HepG2 (cell line): ENCODE measurements around the gene STK32C. TPM values are rescaled to one million over a fixed set of nuclear protein-coding genes. Genes with fewer than 3 reads are reported as not detected.

Experiments used
- GATAD1 ChIP-seq: IDR thresholded peaks from 2 replicates; pipeline ENCODE4 v1.6.1; 2016; ENCODE audit warnings: missing genetic modification reagents, missing compliant biosample characterization
- PAWR ChIP-seq: sonication (generic); formaldehyde crosslinking; IDR thresholded peaks from 2 replicates; pipeline ENCODE4 v1.4.0; 2020; ENCODE audit warnings: missing genetic modification reagents, mild to moderate bottlenecking, borderline replicate concordance
- SAP130 ChIP-seq: IDR thresholded peaks from 2 replicates; pipeline ENCODE4 v1.6.1; 2016; ENCODE audit warnings: low read depth
- polyA plus RNA-seq, 8 experiments: library from polyadenylated mRNA; depleted of rRNA in 3 of 8; stranded (reverse) in 7 of 8; unstranded in 1 of 8; fragments of >200 nt; fragmentation: Illumina TruSeq in 4 of 8; extraction: Trizol in 4 of 8; gene quantifications; 2 replicates each; pipeline versions ENCODE4 v1.2.1 to v1.2.3, GENCODE V29; 2011 to 2016; ENCODE audit warnings: low read depth in 4 of 8, missing spikeins in 1 of 8, mixed read lengths in 1 of 8; ENCODE audit not compliant: insufficient read depth in 1 of 8
- total RNA-seq, 5 experiments: library from RNA; depleted of rRNA; stranded (reverse); fragments of >200 nt; fragmentation: Illumina TruSeq; extraction: Trizol; gene quantifications; 2 replicates each; pipeline ENCODE4 v1.2.3, GENCODE V29; 2016; ENCODE audit warnings: low read depth in 1 of 5
- TF ChIP-seq, protein P1 (sequence below): sonication (generic); formaldehyde crosslinking; IDR thresholded peaks from 2 replicates; pipeline ENCODE4 v1.8.1; 2022; ENCODE audit warnings: low read depth, mild to moderate bottlenecking, missing genetic modification reagents
- TF ChIP-seq, protein P2 (sequence below): IDR thresholded peaks from 2 replicates; pipeline ENCODE4 v1.6.1; 2012; ENCODE audit warnings: inconsistent platforms
- TF ChIP-seq, protein P3 (sequence below), 2 experiments: IDR thresholded peaks; 2 replicates each; pipeline ENCODE4 v1.6.1; 2011 to 2012; ENCODE audit warnings: low read length in 2 of 2, borderline replicate concordance in 1 of 2, low read depth in 1 of 2, mild to moderate bottlenecking in 1 of 2, moderate library complexity in 1 of 2
- TF ChIP-seq, protein P4 (sequence below): sonication (generic); formaldehyde crosslinking; IDR thresholded peaks from 2 replicates; pipeline ENCODE4 v1.4.0; 2020; ENCODE audit warnings: missing genetic modification reagents

The STK32C gene
- total and polyA plus RNA-seq, 2 of the 13 experiments (the other 11 are each of a cell fraction or from before 2014, with no cell fraction given): 10.9 to 19.4 TPM

DNA sequence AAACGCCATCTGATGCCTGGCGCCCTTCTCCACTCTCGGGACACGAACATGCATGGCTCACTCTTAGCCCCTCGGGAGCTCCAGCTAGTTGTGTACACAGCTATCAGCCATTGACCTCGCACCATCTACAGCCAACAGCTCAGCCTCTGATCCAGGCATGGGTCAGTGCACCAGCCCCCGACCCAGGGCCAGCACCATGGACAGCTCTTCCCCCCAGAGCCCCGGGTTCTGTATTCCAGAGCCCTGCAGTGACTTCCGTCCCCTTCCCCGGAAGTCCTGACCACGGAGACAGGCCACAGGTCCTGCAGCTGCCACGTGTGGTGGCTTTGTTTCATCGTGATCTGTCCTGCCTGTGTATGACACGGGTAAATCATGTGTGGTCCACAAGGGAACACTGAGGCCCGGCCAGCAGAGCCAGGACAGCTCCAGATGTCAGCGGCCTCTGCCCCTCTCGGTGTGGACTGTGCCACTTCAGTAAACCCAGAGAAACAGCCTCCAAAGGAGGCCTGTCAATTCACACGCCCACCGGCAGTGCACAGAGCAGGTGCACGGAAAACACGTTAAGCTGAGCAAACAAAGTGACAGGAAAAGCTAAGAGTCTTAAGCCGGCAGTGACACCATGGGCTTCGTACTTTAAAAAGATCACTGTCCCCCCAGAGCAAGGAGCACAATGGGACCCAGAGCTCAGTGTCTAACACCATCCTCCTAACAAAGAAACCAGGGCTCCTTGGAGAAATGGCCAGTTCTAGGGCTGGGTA lies 13.0 kb downstream of the STK32C start (continued):
- TF ChIP-seq, protein P1, sequence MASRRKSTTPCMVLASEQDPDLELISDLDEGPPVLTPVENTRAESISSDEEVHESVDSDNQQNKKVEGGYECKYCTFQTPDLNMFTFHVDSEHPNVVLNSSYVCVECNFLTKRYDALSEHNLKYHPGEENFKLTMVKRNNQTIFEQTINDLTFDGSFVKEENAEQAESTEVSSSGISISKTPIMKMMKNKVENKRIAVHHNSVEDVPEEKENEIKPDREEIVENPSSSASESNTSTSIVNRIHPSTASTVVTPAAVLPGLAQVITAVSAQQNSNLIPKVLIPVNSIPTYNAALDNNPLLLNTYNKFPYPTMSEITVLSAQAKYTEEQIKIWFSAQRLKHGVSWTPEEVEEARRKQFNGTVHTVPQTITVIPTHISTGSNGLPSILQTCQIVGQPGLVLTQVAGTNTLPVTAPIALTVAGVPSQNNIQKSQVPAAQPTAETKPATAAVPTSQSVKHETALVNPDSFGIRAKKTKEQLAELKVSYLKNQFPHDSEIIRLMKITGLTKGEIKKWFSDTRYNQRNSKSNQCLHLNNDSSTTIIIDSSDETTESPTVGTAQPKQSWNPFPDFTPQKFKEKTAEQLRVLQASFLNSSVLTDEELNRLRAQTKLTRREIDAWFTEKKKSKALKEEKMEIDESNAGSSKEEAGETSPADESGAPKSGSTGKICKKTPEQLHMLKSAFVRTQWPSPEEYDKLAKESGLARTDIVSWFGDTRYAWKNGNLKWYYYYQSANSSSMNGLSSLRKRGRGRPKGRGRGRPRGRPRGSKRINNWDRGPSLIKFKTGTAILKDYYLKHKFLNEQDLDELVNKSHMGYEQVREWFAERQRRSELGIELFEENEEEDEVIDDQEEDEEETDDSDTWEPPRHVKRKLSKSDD: no peak
- TF ChIP-seq GATAD1 (CRISPR knock-in tag) (0 out of 2 replicates have a peak, but pooled peaks have one; percentile 25), SAP130 (CRISPR knock-in tag) (0 out of 2 replicates have a peak, but pooled peaks have one; percentile 24), PAWR (CRISPR knock-in tag) (no peak)
- TF ChIP-seq, protein P2, sequence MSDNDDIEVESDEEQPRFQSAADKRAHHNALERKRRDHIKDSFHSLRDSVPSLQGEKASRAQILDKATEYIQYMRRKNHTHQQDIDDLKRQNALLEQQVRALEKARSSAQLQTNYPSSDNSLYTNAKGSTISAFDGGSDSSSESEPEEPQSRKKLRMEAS: no peak
- TF ChIP-seq, protein P3, sequence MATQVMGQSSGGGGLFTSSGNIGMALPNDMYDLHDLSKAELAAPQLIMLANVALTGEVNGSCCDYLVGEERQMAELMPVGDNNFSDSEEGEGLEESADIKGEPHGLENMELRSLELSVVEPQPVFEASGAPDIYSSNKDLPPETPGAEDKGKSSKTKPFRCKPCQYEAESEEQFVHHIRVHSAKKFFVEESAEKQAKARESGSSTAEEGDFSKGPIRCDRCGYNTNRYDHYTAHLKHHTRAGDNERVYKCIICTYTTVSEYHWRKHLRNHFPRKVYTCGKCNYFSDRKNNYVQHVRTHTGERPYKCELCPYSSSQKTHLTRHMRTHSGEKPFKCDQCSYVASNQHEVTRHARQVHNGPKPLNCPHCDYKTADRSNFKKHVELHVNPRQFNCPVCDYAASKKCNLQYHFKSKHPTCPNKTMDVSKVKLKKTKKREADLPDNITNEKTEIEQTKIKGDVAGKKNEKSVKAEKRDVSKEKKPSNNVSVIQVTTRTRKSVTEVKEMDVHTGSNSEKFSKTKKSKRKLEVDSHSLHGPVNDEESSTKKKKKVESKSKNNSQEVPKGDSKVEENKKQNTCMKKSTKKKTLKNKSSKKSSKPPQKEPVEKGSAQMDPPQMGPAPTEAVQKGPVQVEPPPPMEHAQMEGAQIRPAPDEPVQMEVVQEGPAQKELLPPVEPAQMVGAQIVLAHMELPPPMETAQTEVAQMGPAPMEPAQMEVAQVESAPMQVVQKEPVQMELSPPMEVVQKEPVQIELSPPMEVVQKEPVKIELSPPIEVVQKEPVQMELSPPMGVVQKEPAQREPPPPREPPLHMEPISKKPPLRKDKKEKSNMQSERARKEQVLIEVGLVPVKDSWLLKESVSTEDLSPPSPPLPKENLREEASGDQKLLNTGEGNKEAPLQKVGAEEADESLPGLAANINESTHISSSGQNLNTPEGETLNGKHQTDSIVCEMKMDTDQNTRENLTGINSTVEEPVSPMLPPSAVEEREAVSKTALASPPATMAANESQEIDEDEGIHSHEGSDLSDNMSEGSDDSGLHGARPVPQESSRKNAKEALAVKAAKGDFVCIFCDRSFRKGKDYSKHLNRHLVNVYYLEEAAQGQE (IDR thresholded peaks at IDR 0.05; ENCODE audit: borderline replicate concordance in 1 of 2, low read depth in 1 of 2, low read length in 2 of 2): peak in 1 of 2 experiments; percentile 98
- TF ChIP-seq, protein P4, sequence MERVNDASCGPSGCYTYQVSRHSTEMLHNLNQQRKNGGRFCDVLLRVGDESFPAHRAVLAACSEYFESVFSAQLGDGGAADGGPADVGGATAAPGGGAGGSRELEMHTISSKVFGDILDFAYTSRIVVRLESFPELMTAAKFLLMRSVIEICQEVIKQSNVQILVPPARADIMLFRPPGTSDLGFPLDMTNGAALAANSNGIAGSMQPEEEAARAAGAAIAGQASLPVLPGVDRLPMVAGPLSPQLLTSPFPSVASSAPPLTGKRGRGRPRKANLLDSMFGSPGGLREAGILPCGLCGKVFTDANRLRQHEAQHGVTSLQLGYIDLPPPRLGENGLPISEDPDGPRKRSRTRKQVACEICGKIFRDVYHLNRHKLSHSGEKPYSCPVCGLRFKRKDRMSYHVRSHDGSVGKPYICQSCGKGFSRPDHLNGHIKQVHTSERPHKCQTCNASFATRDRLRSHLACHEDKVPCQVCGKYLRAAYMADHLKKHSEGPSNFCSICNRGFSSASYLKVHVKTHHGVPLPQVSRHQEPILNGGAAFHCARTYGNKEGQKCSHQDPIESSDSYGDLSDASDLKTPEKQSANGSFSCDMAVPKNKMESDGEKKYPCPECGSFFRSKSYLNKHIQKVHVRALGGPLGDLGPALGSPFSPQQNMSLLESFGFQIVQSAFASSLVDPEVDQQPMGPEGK (CRISPR knock-in tag): 0 out of 2 replicates have a peak, but pooled peaks have one; percentile 21
